HCT116 (cell line): ENCODE data around the gene TTLL10. TPM values are rescaled to one million over a fixed set of nuclear protein-coding genes. Genes with fewer than 3 reads are reported as not detected.
A peak's percentile ranks its signal among the peaks of the same experiment; 100 is the strongest.

Experiments used
- ATAC-seq: fragments of 200-7000 bp; cut with Tn5 transposase; 2 replicates; pipeline ENCODE4 v1.9.1; 2020; ENCODE audit warnings: mild to moderate bottlenecking, moderate library complexity
- BruUV-seq: library from RNA; stranded (reverse); fragments of 400-500 nt; replicated peaks from 2 replicates; lab custom pipeline; 2021; lab: Mats Ljungman, UMichigan
- CTCF ChIA-PET: fragments of 300-600 bp; sonication (Branson Sonifier 250); formaldehyde crosslinking; loops from one replicate; lab custom pipeline; 2021; ENCODE audit warnings: antibody characterized with exemption; lab: Charles Lee
- POLR2A ChIA-PET: fragments of 300-600, 350-600 bp; sonication (Branson Sonifier 250); formaldehyde crosslinking; loops from one replicate; lab custom pipeline; 2021; ENCODE audit warnings: antibody characterized with exemption; lab: Charles Lee
- RAD21 ChIA-PET, 2 experiments: fragments of 300-600 bp; sonication (Branson Sonifier 250); formaldehyde crosslinking; loops; one replicate each; lab custom pipeline; 2023; ENCODE audit warnings: low total read pairs in 2 of 2; ENCODE audit not compliant: uncharacterized antibody in 2 of 2, unreplicated experiment in 2 of 2, low non-redundant PET in 1 of 2; lab: Charles Lee
- DNase-seq: peaks from one replicate; pipeline ENCODE4 v3.0.0-alpha.2; 2010; ENCODE audit warnings: low read depth, low spot score
- H2AFZ ChIP-seq: fragments of 200-600 bp; shearing (Covaris generic), sonication (generic); 2 replicates; pipeline ENCODE4 v1.6.1; 2017; ENCODE audit warnings: low read depth, mixed run types, mixed read lengths, antibody characterized with exemption, low read length; ENCODE audit not compliant: poor library complexity, severe bottlenecking
- H3K27ac ChIP-seq: 2 replicates; pipeline ENCODE4 v1.5.1; 2012; ENCODE audit warnings: low read depth, low read length
- H3K27me3 ChIP-seq: fragments of 200-600 bp; sonication (generic); 2 replicates; pipeline ENCODE4 v1.6.1; 2016; ENCODE audit warnings: mixed run types, low read length, mixed read lengths; ENCODE audit not compliant: insufficient read depth
- H3K36me3 ChIP-seq, 2 experiments: fragments of 200-500 bp in 1 of 2; fragments of 200-600 bp in 1 of 2; sonication (Bioruptor generic) in 1 of 2; sonication (generic) in 1 of 2; 2 replicates each; pipeline versions ENCODE4 v1.5.1 to v1.6.1; 2014 to 2016; ENCODE audit warnings: low read length in 2 of 2, inconsistent platforms in 1 of 2, mixed read lengths in 1 of 2, mixed run types in 1 of 2; ENCODE audit not compliant: insufficient read depth in 2 of 2, control insufficient read depth in 1 of 2
- H3K4me1 ChIP-seq, 2 experiments: fragments of 200-600 bp in 1 of 2; sonication (generic) in 1 of 2; 2 replicates each; pipeline versions ENCODE4 v1.5.1 to v1.6.1; 2012 to 2017; ENCODE audit warnings: low read length in 2 of 2, inconsistent platforms in 1 of 2, mild to moderate bottlenecking in 1 of 2, mixed read lengths in 1 of 2, mixed run types in 1 of 2, moderate library complexity in 1 of 2; ENCODE audit not compliant: insufficient read depth in 2 of 2, control insufficient read depth in 1 of 2
- H3K4me2 ChIP-seq: fragments of 200-600 bp; sonication (generic); 2 replicates; pipeline ENCODE4 v1.6.1; 2017; ENCODE audit warnings: mixed run types, low read length, mixed read lengths
- H3K4me3 ChIP-seq, 2 experiments: fragments of 200-600 bp in 1 of 2; sonication (generic) in 1 of 2; replicated peaks in 1 of 2; 2 replicates each; pipeline ENCODE4 v1.5.1; 2011 to 2016; ENCODE audit warnings: low read length in 2 of 2, control low read depth in 1 of 2, low read depth in 1 of 2, mild to moderate bottlenecking in 1 of 2, mixed read lengths in 1 of 2, mixed run types in 1 of 2
- H3K79me2 ChIP-seq: fragments of 200-600 bp; sonication (generic); 2 replicates; pipeline ENCODE4 v1.6.1; 2017; ENCODE audit warnings: mild to moderate bottlenecking, mixed run types, low read length, moderate library complexity, mixed read lengths; ENCODE audit not compliant: insufficient read depth
- H3K9ac ChIP-seq: fragments of 200-600 bp; sonication (generic); 2 replicates; pipeline ENCODE4 v1.6.1; 2016; ENCODE audit warnings: low read length, mixed read lengths
- H3K9me2 ChIP-seq: fragments of 200-600 bp; sonication (generic), shearing (Covaris generic); 2 replicates; pipeline ENCODE4 v1.6.1; 2017; ENCODE audit warnings: mixed run types, mild to moderate bottlenecking, moderate library complexity; ENCODE audit not compliant: insufficient read depth
- H3K9me3 ChIP-seq, 2 experiments: fragments of 200-500 bp in 1 of 2; fragments of 200-600 bp in 1 of 2; sonication (Bioruptor generic) in 1 of 2; sonication (generic) in 1 of 2; 2 replicates each; pipeline ENCODE4 v1.6.1; 2014 to 2017; ENCODE audit warnings: low read length in 2 of 2, mixed read lengths in 2 of 2, inconsistent platforms in 1 of 2, low read depth in 1 of 2, mild to moderate bottlenecking in 1 of 2, mixed run types in 1 of 2, moderate library complexity in 1 of 2; ENCODE audit not compliant: control insufficient read depth in 1 of 2, insufficient read depth in 1 of 2
- H4K20me1 ChIP-seq: fragments of 200-600 bp; sonication (generic), shearing (Covaris generic); 2 replicates; pipeline ENCODE4 v1.6.1; 2017; ENCODE audit warnings: mixed run types, mild to moderate bottlenecking, moderate library complexity; ENCODE audit not compliant: insufficient read depth
- CBX3 ChIP-seq: IDR thresholded peaks from 2 replicates; pipeline ENCODE4 v1.6.1; 2012; ENCODE audit warnings: low read depth
- CTCF ChIP-seq, 3 experiments: fragments of 200-600 bp in 1 of 3; sonication (generic) in 1 of 3; IDR thresholded peaks in 2 of 3; conservative IDR thresholded peaks in 1 of 3; 2 replicates each; pipeline ENCODE4 v1.5.1; 2012 to 2017; ENCODE audit warnings: low read depth in 2 of 3, low read length in 2 of 3, antibody characterized with exemption in 1 of 3, borderline replicate concordance in 1 of 3, control low read depth in 1 of 3, mild to moderate bottlenecking in 1 of 3, mixed read lengths in 1 of 3, mixed run types in 1 of 3, moderate library complexity in 1 of 3; ENCODE audit not compliant: insufficient read depth in 1 of 3
- EGR1 ChIP-seq: IDR thresholded peaks from 2 replicates; pipeline ENCODE4 v1.6.1; 2012; ENCODE audit warnings: low read depth
- EZH2 ChIP-seq: fragments of 200-600 bp; sonication (generic); IDR thresholded peaks from 2 replicates; pipeline ENCODE4 v1.6.1; 2017; ENCODE audit warnings: antibody characterized with exemption, mixed run types
- FOSL1 ChIP-seq: IDR thresholded peaks from 2 replicates; pipeline ENCODE4 v1.6.1; 2012; ENCODE audit warnings: low read depth
- JUND ChIP-seq: IDR thresholded peaks from 2 replicates; pipeline ENCODE4 v1.6.1; 2012
- POLR2A ChIP-seq: IDR thresholded peaks from 2 replicates; pipeline ENCODE4 v1.7.0; 2011; ENCODE audit warnings: borderline replicate concordance; ENCODE audit not compliant: insufficient read depth, insufficient read length; ENCODE audit errors: extremely low read depth
- POLR2AphosphoS5 ChIP-seq: IDR thresholded peaks from 2 replicates; pipeline ENCODE4 v1.6.1; 2011; ENCODE audit warnings: mild to moderate bottlenecking, low read depth, low read length, moderate library complexity
- SIN3A ChIP-seq: IDR thresholded peaks from 2 replicates; pipeline ENCODE4 v1.6.1; 2012; ENCODE audit warnings: low read depth
- SP1 ChIP-seq: IDR thresholded peaks from 2 replicates; pipeline ENCODE4 v1.6.1; 2012; ENCODE audit warnings: low read depth
- SRF ChIP-seq: IDR thresholded peaks from 2 replicates; pipeline ENCODE4 v1.6.1; 2012; ENCODE audit warnings: low read depth
- TCF7L2 ChIP-seq: IDR thresholded peaks from 2 replicates; pipeline ENCODE4 v1.7.0; 2011; ENCODE audit warnings: borderline replicate concordance, inconsistent platforms; ENCODE audit not compliant: insufficient read depth, insufficient read length; ENCODE audit errors: extremely low read depth
- YY1 ChIP-seq: IDR thresholded peaks from 2 replicates; pipeline ENCODE4 v1.6.1; 2011; ENCODE audit warnings: low read length, low read depth, moderate library complexity, mild to moderate bottlenecking; ENCODE audit not compliant: insufficient replicate concordance; ENCODE audit errors: extremely low read depth
- ZBTB33 ChIP-seq: IDR thresholded peaks from 2 replicates; pipeline ENCODE4 v1.6.1; 2011; ENCODE audit warnings: mild to moderate bottlenecking, low read length, moderate library complexity; ENCODE audit not compliant: insufficient replicate concordance; ENCODE audit errors: extremely low read depth
- ZFX ChIP-seq: fragments of 450-650 bp; IDR thresholded peaks from 2 replicates; pipeline ENCODE4 v1.6.1; 2017
- ZNF274 ChIP-seq: fragments of 200-500 bp; sonication (Bioruptor generic); IDR thresholded peaks from 2 replicates; pipeline ENCODE4 v1.6.1; 2014; ENCODE audit warnings: mild to moderate bottlenecking, low read depth, low read length, inconsistent platforms
- intact Hi-C: fragments of 100-400 bp; cut with micrococcal nuclease; formaldehyde crosslinking; loops from 2 replicates; pipeline ENCODE4 v1.10.0; 2022
- total RNA-seq: library from RNA; stranded (reverse); gene quantifications from one replicate; pipeline ENCODE4 v1.2.1, GENCODE V29; 2021; ENCODE audit not compliant: unreplicated experiment
- TF ChIP-seq, protein P1 (sequence below): IDR thresholded peaks from 2 replicates; pipeline ENCODE4 v1.6.1; 2012
- TF ChIP-seq, protein P2 (sequence below): IDR thresholded peaks from 2 replicates; pipeline ENCODE4 v1.6.1; 2012

The TTLL10 gene
- total RNA-seq, 1 experiment from 2014 or later: 0.10 TPM

DNA sequence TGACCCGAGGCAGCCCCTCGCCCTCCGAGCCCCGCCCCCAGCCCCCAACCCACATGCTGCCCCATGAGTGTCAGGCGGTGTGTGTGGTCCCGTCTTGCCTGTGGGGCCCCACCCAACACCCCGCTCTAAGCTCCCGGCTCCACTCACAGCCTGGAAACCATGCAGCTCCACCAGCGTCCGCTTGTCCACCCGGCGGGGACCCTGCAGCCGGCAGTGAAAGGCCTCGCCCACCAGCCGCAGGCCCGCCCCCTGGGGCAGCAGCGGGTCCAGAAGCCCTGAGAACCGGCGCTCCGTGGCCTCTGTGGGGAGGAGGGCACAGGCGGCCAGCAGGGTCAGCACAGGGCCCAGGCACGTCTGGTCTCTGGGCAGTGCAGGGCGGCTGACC lies 70.1 kb downstream of the TTLL10 start (continued):
- TF ChIP-seq ZBTB33 (no peak), CBX3 (no peak), FOSL1 (no peak), TCF7L2 (no peak), SP1 (no peak), CTCF (IDR thresholded peaks at IDR 0.05 in 2 of 3, conservative IDR thresholded peaks at IDR 0.05 in 1 of 3; ENCODE audit: borderline replicate concordance in 1 of 3, insufficient read depth in 1 of 3, low read depth in 2 of 3, low read length in 2 of 3) (no peak), EZH2 (no peak), SRF (no peak), JUND (no peak)
- TF ChIP-seq, protein P1, sequence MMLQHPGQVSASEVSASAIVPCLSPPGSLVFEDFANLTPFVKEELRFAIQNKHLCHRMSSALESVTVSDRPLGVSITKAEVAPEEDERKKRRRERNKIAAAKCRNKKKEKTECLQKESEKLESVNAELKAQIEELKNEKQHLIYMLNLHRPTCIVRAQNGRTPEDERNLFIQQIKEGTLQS: no peak
- TF ChIP-seq, all 23 proteins: peak for 0

- no peaks in the 10 kb centered on the region for H4K20me1 ChIP-seq
- ChIA-PET POLR2A (no interaction called here), RAD21 (no interaction called here), CTCF (no interaction called here)
- no peak overlapping the region for H3K4me3 ChIP-seq
- H3K9me3 ChIP-seq: no peaks in the 10 kb centered on the region
- DNase-seq: no peak
- no peaks in the 10 kb centered on the region for H3K79me2 ChIP-seq
- no peak overlapping the region for H3K27ac ChIP-seq
- no peaks in the 10 kb centered on the region for H3K27me3 ChIP-seq
- no peak overlapping the region for H3K4me2 ChIP-seq
- ATAC-seq: peak; percentile 23; the same call in 1 of the 2 replicates
- intact Hi-C loops: no loop called here
- no peak overlapping the region for H3K9ac ChIP-seq
- H3K36me3 ChIP-seq: no peaks in the 10 kb centered on the region
- no peak overlapping the region for H2AFZ ChIP-seq
- H3K9me2 ChIP-seq: no peaks in the 10 kb centered on the region
- peaks cover 0 to 9% of the 10 kb centered on the region in 2 experiments; a peak in 1 of 4 replicates for H3K4me1 ChIP-seq
- BruUV-seq: no TSS peak
- TF ChIP-seq POLR2A: no peak
- no peak for TF ChIP-seq EZH2
- no peak for TF ChIP-seq ZFX
- TF ChIP-seq, protein P2, sequence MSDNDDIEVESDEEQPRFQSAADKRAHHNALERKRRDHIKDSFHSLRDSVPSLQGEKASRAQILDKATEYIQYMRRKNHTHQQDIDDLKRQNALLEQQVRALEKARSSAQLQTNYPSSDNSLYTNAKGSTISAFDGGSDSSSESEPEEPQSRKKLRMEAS: no peak
- TF ChIP-seq, protein P1: no peak
- no peak for TF ChIP-seq ZNF274
- no peak for TF ChIP-seq EGR1
- no peak for TF ChIP-seq POLR2AphosphoS5
- no peak for TF ChIP-seq JUND
- no peak for TF ChIP-seq YY1
- TF ChIP-seq SIN3A: no peak
- no peak for TF ChIP-seq TCF7L2
Measured at GRCh38 chr1:1244192-1244811, 70.6 kb downstream of the TTLL10 start.
